HUES64 (cell line): Measurements from ENCODE around the gene ANKRD30A.

ENCODE experiments used
- H3K27ac ChIP-seq: 2 replicates; pipeline ENCODE4 v1.7.0; 2013; ENCODE audit warnings: low read depth, low read length, inconsistent platforms
- H3K27me3 ChIP-seq: 2 replicates; pipeline ENCODE4 v1.6.1; 2013; ENCODE audit warnings: mild to moderate bottlenecking, low read length; ENCODE audit not compliant: insufficient read depth
- H3K36me3 ChIP-seq: 2 replicates; pipeline ENCODE4 v1.6.1; 2013; ENCODE audit warnings: mild to moderate bottlenecking, low read length; ENCODE audit not compliant: insufficient read depth
- H3K4me1 ChIP-seq: 2 replicates; pipeline ENCODE4 v1.6.1; 2013; ENCODE audit warnings: mild to moderate bottlenecking, low read length, moderate library complexity; ENCODE audit not compliant: insufficient read depth
- H3K4me3 ChIP-seq: 2 replicates; pipeline ENCODE4 v1.5.1; 2013; ENCODE audit warnings: mild to moderate bottlenecking, low read length, moderate library complexity
- H3K9ac ChIP-seq: 2 replicates; pipeline ENCODE4 v1.6.1; 2013; ENCODE audit warnings: mild to moderate bottlenecking, low read depth, low read length
- H3K9me3 ChIP-seq: 2 replicates; pipeline ENCODE4 v1.6.1; 2013; ENCODE audit warnings: low read depth, low read length; ENCODE audit not compliant: insufficient read depth
- WGBS: fragments of 150-250, 120-280 bp; methylation state at CpG from one replicate; pipeline ENCODE4 v1.1.7; 2013; ENCODE audit warnings: missing lambda C conversion rate; 5-methylcytosine and 5-hydroxymethylcytosine counted together

ANKRD30A gene

GRCh38 chr10:37263304-37263703, 137.9 kb downstream of the ANKRD30A start:
- Histone ChIP-seq H3K36me3 (no peaks in the 10 kb centered on the region), H3K4me3 (no peak overlapping the region), H3K9ac (no peak overlapping the region), H3K9me3 (peaks cover 89% of the 10 kb centered on the region), H3K27me3 (no peaks in the 10 kb centered on the region), H3K27ac (no peak overlapping the region), H3K4me1 (no peaks in the 10 kb centered on the region)
- WGBS: 86% methylated on average over 4 of the region's 5 CpGs

- H3K27me3 ChIP-seq: no peaks in the 10 kb centered on the region
- no peaks in the 10 kb centered on the region for H3K4me1 ChIP-seq
- no peaks in the 10 kb centered on the region for H3K36me3 ChIP-seq
- H3K9me3 ChIP-seq: peaks cover 83% of the 10 kb centered on the region
- no peak overlapping the region for H3K9ac ChIP-seq
- H3K27ac ChIP-seq: no peak overlapping the region
- 52% methylated on average over 3 of the region's 3 CpGs for WGBS
- H3K4me3 ChIP-seq: no peak overlapping the region
Observed at GRCh38 chr10:37268266-37268665, 142.9 kb downstream of the ANKRD30A start.

GRCh38 chr10:37269554-37270256, 144.3 kb downstream of the ANKRD30A start:
- Histone ChIP-seq H3K9ac (no peak overlapping the region), H3K9me3 (peaks cover 79% of the 10 kb centered on the region), H3K27ac (no peak overlapping the region), H3K4me3 (no peak overlapping the region), H3K36me3 (no peaks in the 10 kb centered on the region), H3K4me1 (no peaks in the 10 kb centered on the region), H3K27me3 (no peaks in the 10 kb centered on the region)
- WGBS: 66% methylated on average over 5 of the region's 5 CpGs

GRCh38 chr10:37275216-37275777, 149.9 kb downstream of the ANKRD30A start:
- WGBS: 93% methylated on average over 17 of the region's 17 CpGs
- H3K27me3 ChIP-seq: no peaks in the 10 kb centered on the region
- H3K27ac ChIP-seq: no peak overlapping the region
- no peaks in the 10 kb centered on the region for H3K36me3 ChIP-seq
- H3K4me3 ChIP-seq: no peak overlapping the region
- no peak overlapping the region for H3K9ac ChIP-seq
- no peaks in the 10 kb centered on the region for H3K4me1 ChIP-seq
- peaks cover 68% of the 10 kb centered on the region for H3K9me3 ChIP-seq

- no peak overlapping the region for H3K4me3 ChIP-seq
- no peaks in the 10 kb centered on the region for H3K27me3 ChIP-seq
- no peak overlapping the region for H3K9ac ChIP-seq
- no peaks in the 10 kb centered on the region for H3K36me3 ChIP-seq
- WGBS: 94% methylated on average over 18 of the region's 18 CpGs
- no peak overlapping the region for H3K27ac ChIP-seq
- no peaks in the 10 kb centered on the region for H3K4me1 ChIP-seq
- H3K9me3 ChIP-seq: peaks cover 79% of the 10 kb centered on the region
Observed at GRCh38 chr10:37285063-37285462, 159.7 kb downstream of the ANKRD30A start.

GRCh38 chr10:37289833-37290464, 164.6 kb downstream of the ANKRD30A start:
- no peaks in the 10 kb centered on the region for H3K4me1 ChIP-seq
- H3K36me3 ChIP-seq: no peaks in the 10 kb centered on the region
- peaks cover 86% of the 10 kb centered on the region for H3K9me3 ChIP-seq
- no peak overlapping the region for H3K27ac ChIP-seq
- no peaks in the 10 kb centered on the region for H3K27me3 ChIP-seq
- 88% methylated on average over 4 of the region's 4 CpGs for WGBS
- H3K9ac ChIP-seq: no peak overlapping the region
- H3K4me3 ChIP-seq: no peak overlapping the region

- Histone ChIP-seq H3K27ac (no peak overlapping the region), H3K27me3 (no peaks in the 10 kb centered on the region), H3K36me3 (no peaks in the 10 kb centered on the region), H3K9ac (no peak overlapping the region), H3K9me3 (peaks cover 96% of the 10 kb centered on the region), H3K4me1 (no peaks in the 10 kb centered on the region), H3K4me3 (no peak overlapping the region)
- WGBS: 78% methylated on average over 2 of the region's 2 CpGs
Observed at GRCh38 chr10:37301271-37301670, 175.9 kb downstream of the ANKRD30A start.

- WGBS: 59% methylated on average over 2 of the region's 2 CpGs
- no peaks in the 10 kb centered on the region for H3K4me1 ChIP-seq
- H3K27ac ChIP-seq: no peak overlapping the region
- no peaks in the 10 kb centered on the region for H3K36me3 ChIP-seq
- H3K4me3 ChIP-seq: no peak overlapping the region
- no peaks in the 10 kb centered on the region for H3K27me3 ChIP-seq
- peaks cover 97% of the 10 kb centered on the region for H3K9me3 ChIP-seq
- H3K9ac ChIP-seq: no peak overlapping the region
Observed at GRCh38 chr10:37304036-37304435, 178.6 kb downstream of the ANKRD30A start.

- Histone ChIP-seq H3K27ac (no peak overlapping the region), H3K4me1 (no peaks in the 10 kb centered on the region), H3K9me3 (peaks cover 90% of the 10 kb centered on the region), H3K4me3 (no peak overlapping the region), H3K27me3 (no peaks in the 10 kb centered on the region), H3K9ac (no peak overlapping the region), H3K36me3 (no peaks in the 10 kb centered on the region)
- WGBS: 49% methylated on average over 2 of the region's 3 CpGs
Observed at GRCh38 chr10:37314350-37314749, 189.0 kb downstream of the ANKRD30A start.

- H3K36me3 ChIP-seq: no peaks in the 10 kb centered on the region
- H3K9ac ChIP-seq: no peak overlapping the region
- H3K27ac ChIP-seq: no peak overlapping the region
- H3K4me3 ChIP-seq: no peak overlapping the region
- no CpG with 5 or more reads among the region's 1 CpG for WGBS
- peaks cover 89% of the 10 kb centered on the region for H3K9me3 ChIP-seq
- H3K4me1 ChIP-seq: no peaks in the 10 kb centered on the region
- H3K27me3 ChIP-seq: no peaks in the 10 kb centered on the region
Observed at GRCh38 chr10:37314862-37315261, 189.5 kb downstream of the ANKRD30A start.

GRCh38 chr10:37344413-37344812, 219.0 kb downstream of the ANKRD30A start:
- no peaks in the 10 kb centered on the region for H3K4me1 ChIP-seq
- H3K9ac ChIP-seq: no peak overlapping the region
- no peaks in the 10 kb centered on the region for H3K27me3 ChIP-seq
- H3K36me3 ChIP-seq: no peaks in the 10 kb centered on the region
- 88% methylated on average over 2 of the region's 2 CpGs for WGBS
- no peak overlapping the region for H3K4me3 ChIP-seq
- H3K9me3 ChIP-seq: peaks cover 93% of the 10 kb centered on the region
- H3K27ac ChIP-seq: no peak overlapping the region
